ENCODE results near the gene NAV1.
A peak's percentile ranks its signal among the peaks of the same experiment; 100 is the strongest.

DNA sequence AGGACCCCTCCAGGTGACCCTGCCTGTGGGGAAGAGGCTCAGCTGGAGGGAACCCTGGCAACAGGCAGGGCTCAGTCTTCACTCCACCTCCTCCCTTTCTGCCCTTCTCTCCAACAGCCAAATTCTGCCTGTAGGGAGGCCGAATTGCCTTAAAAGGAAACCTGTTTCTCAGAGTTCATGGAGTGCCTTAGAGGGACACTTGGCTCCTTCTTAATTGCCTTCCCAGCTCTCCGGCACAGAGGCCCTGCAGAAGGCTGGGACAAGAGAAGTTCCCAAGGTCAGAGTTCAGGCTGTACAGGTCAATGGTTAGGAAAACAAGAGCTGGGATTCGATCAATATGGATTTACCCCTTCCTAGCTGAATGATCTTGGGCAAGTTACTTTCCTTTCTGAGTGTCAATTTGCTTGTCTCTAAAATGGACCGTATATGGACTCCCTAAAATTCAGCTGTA is 38.2 kb upstream of the NAV1 start:
- TF ChIP-seq POLR2AphosphoS5 (IDR thresholded peaks at IDR 0.05): peak; percentile 67
- TF ChIP-seq, protein P1, sequence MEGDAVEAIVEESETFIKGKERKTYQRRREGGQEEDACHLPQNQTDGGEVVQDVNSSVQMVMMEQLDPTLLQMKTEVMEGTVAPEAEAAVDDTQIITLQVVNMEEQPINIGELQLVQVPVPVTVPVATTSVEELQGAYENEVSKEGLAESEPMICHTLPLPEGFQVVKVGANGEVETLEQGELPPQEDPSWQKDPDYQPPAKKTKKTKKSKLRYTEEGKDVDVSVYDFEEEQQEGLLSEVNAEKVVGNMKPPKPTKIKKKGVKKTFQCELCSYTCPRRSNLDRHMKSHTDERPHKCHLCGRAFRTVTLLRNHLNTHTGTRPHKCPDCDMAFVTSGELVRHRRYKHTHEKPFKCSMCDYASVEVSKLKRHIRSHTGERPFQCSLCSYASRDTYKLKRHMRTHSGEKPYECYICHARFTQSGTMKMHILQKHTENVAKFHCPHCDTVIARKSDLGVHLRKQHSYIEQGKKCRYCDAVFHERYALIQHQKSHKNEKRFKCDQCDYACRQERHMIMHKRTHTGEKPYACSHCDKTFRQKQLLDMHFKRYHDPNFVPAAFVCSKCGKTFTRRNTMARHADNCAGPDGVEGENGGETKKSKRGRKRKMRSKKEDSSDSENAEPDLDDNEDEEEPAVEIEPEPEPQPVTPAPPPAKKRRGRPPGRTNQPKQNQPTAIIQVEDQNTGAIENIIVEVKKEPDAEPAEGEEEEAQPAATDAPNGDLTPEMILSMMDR (IDR thresholded peaks at IDR 0.05): no peak
- TF ChIP-seq POLR2A (IDR thresholded peaks at IDR 0.05): no peak
